T-helper 1 cell treated with Interleukin-12 subunit alpha and Interleukin-12 subunit beta and Interleukin-4 antibody, amounts not matched to agents 30 ng/mL and 1 ng/mL, for 36 hours (primary cell): ENCODE measurements around the gene MTERF4. TPM values are rescaled to one million over a fixed set of nuclear protein-coding genes. Genes with fewer than 3 reads are reported as not detected.

Experiments used
- intact Hi-C: fragments of 100-400 bp; cut with micrococcal nuclease; formaldehyde crosslinking; loops from one replicate; pipeline ENCODE4 v1.15.1; 2024
- total RNA-seq: library from RNA; stranded (reverse); gene quantifications from 2 replicates; pipeline ENCODE4 v1.2.3, GENCODE V29; 2022

Gene MTERF4
- total RNA-seq, 1 donor from 2014 or later = 45.6 TPM

- intact Hi-C loops = no loop called here
Measured at GRCh38 chr2:241091734-241092445, 10.2 kb downstream of the MTERF4 start.

DNA sequence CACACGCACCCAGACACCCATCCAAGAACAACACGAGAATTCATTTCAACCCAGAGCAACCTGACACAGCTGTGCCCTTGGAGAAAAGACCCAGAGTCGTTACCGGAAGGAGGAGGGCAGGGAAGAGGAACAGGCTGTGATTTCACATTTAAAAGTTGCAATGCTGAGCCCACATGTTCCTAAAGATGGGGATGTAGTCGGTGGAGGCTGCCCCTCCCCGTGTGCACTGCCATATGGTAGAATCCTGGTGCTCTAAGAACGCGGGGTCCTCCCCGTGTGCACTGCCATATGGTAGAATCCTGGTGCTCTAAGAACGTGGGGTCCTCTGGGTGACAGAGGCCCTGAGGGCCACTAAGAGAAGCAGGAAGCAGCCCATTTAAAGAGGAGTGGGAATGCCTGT, 10.9 kb downstream of the MTERF4 start:
- intact Hi-C loops = no loop called here

GRCh38 chr2:241088791-241089732, 13.0 kb downstream of the MTERF4 start:
- intact Hi-C loops = no loop called here

- intact Hi-C loops = no loop called here
Measured at GRCh38 chr2:241088376-241088775, 13.7 kb downstream of the MTERF4 start.

DNA sequence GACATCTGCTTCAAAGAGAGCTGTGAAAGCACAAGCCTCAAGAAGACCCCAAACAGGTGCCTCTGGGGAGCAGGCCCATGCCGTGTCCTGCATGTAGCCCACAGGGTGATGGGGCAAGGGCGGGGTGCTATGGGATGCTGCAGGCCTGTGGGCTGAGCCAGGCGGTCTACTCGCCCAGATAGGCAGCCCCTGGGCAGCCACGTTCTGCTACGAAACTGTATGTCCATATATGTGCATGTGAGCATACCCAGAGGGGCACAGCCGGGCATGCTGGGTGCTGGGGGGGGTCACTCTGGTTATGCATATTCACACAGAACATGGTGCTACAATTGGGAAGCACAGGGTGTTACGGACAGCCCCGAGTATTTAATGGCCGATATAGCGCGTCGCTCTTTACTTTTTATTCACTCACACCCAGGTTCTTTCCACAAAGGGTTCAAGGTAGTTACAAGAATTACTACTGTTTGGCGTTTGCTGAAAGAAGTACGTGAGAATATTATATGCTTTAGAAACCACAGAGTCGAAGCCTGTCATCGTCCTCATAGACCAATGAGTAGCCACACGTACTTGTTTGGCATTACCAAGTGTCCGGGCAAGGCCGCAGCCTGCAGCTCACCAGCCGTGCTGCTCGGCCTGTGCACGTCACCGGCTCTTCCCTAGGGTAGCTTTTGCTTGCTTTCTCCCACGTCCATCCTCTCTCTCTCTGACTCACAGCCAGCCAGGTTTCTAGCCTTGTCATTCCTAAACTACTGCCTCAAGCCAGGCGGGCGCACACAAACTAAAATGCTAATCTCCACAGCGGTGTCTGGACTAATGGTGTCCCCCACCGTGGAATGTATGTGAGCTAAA, 14.4 kb downstream of the MTERF4 start:
- intact Hi-C loops = no loop called here

DNA sequence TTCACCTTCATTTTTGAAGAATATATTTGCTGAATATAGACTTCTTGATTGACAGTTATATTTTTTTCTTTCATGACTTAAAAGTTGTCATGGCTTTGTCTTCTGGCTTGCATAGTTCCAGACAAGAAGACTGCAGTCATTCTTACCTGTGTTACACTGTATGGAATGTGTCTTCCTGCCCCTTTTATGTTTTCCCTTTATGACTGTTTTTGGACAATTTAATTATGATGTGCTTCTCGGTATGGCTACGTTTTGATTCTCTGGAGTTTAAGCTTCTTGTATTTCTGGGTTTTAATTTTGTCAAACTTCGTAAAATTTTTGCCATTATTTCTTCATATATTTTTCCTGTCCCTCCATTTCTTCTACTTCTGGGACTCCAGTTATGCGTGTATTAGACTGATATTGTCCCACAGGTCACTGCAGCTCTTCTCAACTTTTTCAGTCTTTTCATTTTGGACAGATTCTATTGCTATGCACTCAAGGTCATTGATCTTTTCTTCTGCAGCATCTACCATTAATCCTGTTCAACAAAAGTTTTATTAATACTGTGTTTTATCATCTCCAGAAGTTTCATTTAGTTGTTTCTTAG, 17.1 kb downstream of the MTERF4 start:
- intact Hi-C loops = no loop called here

DNA sequence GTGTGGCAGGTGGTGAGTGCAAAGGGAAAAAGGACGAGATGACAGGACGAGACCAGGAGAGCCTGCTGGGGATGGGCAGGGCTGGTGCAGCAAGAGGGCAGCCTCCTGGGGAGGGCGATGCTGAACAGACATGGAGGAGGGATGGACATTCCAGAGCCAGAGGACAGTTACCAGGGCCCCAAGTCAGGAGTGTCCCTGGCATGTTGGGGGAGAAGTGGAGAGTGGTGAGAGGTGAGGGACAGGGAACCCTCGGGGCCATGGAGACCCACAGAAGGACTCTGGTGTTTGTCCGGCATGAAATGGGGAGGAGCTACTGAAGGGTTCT, 19.0 kb downstream of the MTERF4 start:
- intact Hi-C loops = no loop called here

- intact Hi-C loops = no loop called here
Measured at GRCh38 chr2:241082341-241083090, 19.6 kb downstream of the MTERF4 start.

DNA sequence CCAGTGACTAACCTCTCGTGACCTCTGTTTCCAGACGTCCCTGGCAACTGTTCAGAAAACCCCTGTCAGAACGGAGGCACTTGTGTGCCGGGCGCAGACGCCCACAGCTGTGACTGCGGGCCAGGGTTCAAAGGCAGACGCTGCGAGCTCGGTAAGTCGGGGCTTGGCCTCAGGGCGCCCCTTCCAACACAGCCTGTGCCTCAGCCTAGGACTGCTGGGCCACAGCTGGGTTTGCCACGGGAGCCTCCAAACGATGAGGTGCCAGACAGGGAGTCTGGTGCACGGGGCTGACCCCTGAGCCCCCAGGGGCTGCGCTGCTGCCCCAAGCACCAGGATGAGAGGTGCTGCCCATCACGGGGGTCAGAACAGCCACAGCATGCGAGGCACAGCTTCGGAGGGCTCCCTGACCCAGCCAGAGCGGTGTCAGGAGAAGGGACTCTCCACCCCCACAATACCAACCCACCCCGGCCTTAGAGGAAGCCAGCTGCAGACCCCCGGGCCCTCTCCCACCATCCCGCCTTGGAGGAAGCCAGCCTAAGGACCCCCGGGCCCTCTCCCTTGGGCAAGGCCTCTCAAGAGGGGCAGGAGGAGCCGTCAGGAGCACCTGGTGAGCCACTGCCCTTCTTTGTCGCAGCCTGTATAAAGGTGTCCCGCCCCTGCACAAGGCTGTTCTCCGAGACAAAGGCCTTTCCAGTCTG, 20.3 kb downstream of the MTERF4 start:
- intact Hi-C loops = no loop called here

DNA sequence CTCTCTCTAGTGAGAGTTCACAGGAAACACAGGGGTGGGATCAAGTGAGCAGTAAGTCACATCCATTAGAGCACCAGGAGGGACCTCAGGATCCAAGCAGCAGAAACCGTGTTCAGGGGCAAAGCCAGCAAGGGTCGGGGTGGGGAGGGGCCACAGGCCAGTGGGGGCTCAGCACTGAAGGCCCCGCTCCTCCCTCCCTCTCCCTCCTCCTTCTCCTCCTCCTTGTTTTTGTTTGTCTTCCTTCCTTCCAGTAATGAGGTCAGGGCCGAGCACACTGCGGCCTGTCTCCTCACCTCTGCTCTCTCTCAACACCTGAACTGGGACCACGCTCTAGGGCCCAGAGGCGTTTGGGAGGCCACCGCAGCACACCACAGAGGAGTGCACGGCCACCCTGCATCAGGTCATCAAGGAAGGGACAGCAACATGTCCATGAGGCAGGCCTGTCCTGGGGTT, 20.9 kb downstream of the MTERF4 start:
- intact Hi-C loops = no loop called here

GRCh38 chr2:241080405-241081189, 21.5 kb downstream of the MTERF4 start:
- intact Hi-C loops = no loop called here

DNA sequence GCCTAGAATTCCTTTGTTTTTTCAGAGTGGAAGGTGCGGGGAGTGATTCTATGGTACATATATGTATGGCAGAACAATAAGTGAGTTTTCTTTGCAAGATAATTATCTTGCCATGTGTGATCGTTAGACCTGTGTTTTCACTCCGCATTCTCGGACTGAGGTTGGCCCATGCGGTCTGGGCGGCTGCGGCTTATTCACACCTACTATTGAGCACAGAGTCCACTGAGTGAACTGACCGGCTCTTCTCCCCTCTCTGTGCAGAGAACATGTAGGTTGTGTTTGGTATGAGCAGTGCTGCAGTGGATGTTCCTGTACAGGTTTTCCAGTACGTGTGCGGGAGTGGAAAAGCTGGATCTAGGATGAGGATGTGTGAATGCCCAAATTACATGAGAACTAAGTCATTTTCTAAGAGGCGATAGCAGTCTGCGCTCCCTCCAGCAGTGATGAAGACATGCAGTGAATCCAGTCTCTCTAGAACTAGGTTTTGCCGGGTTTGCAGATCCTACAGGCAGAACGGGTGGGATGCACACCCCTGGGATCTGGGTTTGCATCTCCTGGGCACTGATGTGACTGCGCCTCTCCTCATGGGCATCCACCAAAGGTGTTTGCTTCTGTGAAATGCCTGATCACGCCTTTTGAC, 27.1 kb downstream of the MTERF4 start:
- intact Hi-C loops = loop anchor here (5.0 kb wide), 1 partner anchor 38 kb away; no protein-coding TSS in a partner anchor

DNA sequence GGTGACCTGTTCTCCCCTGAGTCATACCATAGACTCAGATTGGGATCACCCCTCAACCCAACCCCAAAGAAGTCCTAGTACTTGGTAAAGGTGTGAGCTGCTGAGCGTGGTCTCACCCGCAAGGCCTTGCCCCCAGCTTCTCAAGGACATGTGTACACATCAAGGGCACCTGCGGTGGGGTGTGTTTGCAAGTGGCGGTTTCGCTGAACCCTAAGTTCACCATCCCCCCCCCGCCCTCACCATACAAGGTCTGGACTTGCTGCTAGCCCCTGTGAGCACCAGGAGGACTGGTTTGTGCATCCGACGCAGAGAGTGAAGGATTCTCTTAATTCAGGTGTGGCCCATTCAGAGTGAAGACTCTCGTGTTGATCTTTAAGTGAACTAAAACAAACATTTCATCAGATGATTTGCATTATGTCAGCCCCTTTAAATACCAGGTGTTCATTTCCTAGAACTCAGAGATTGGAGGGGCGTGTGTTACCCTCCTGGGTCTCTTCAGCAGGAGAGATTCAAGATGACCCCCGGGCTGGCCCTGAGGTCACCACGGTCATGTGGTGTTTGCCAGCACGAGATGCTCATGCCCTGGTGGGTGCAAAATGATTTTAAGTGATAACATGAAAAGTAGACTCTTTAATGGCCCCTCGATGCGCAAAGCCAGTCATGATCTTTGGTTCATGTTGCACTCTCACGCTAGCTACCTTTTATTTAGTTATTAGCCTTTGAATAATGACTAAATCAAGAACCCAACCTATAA, 27.8 kb downstream of the MTERF4 start:
- intact Hi-C loops = no loop called here

DNA sequence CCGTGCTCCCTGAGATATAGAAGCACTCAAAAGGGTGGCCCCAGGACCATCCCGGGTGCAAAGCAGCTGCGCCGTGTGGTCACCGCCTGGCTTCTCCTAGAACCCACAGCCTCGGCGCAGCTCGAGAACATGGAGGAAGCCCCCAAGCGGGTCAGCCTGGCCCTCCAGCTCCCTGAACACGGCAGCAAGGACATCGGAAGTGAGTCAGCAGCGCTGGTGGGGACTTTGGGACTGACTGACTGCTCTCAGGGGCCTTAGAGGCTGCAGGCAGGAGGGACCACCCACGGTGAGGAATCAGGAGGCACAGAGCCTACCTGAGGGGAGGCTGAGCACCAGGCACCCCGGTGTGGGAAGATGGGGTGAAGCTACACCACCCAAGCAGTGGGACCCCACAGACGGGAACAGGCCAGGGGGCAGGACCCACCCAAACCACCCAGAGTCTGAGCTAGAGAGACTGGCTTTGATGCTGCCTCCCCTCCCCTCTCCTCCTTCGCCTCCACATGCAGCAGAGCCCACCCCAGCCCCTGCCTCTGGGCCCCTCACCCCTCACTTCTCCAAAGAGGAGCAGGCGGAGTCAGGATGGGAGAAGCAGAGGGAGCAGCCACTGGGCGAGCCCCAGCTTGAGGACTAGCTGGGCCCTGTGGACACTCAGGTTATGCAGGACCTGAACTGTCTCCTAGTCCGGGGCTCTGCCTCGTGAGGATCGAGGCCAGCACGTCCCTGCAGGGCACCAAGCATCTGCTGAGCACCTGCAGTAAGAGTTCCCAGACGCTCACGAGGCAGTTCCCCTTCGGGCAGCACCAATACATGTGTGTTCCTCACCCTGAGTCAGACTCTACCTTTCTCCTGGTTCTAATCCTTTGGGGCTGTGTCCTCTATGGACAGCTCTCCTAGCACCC, 28.7 kb downstream of the MTERF4 start:
- intact Hi-C loops = no loop called here

GRCh38 chr2:241072553-241073165, 29.4 kb downstream of the MTERF4 start:
- intact Hi-C loops = no loop called here

GRCh38 chr2:241072151-241072550, 29.9 kb downstream of the MTERF4 start:
- intact Hi-C loops = no loop called here
